Peyer's patch (tissue), 4 donors: ENCODE measurements around the gene ELL. TPM values are rescaled to one million over a fixed set of nuclear protein-coding genes. Genes with fewer than 3 reads are reported as not detected.
A peak's percentile ranks its signal among the peaks of the same experiment; 100 is the strongest.

ENCODE experiments used
- DNase-seq, 3 donors: peaks; one replicate each; pipeline ENCODE4 v3.0.0-alpha.2; 2017 to 2019
- H3K27ac ChIP-seq, 4 donors: fragments of 200-600 bp; sonication (generic); one replicate each; pipeline ENCODE4 v1.5.1; 2016 to 2019
- H3K27me3 ChIP-seq, 2 donors: fragments of 200-600 bp; sonication (generic); one replicate each; pipeline ENCODE4 v1.5.1; 2019
- H3K36me3 ChIP-seq, 3 donors: fragments of 200-600 bp; sonication (generic); one replicate each; pipeline ENCODE4 v1.5.1; 2016 to 2019
- H3K4me1 ChIP-seq, 4 donors: fragments of 200-600 bp; sonication (generic); one replicate each; pipeline ENCODE4 v1.5.1; 2016 to 2019
- H3K4me3 ChIP-seq, 4 donors: fragments of 200-600 bp; sonication (generic); 1 replicate in 3 of 4; 2 replicates in 1 of 4; pipeline ENCODE4 v1.5.1; 2016 to 2019; ENCODE audit warnings: mild to moderate bottlenecking in 1 of 4
- H3K9me3 ChIP-seq, 4 donors: fragments of 200-600 bp; sonication (generic); one replicate each; pipeline ENCODE4 v1.5.1; 2016 to 2019; ENCODE audit warnings: mild to moderate bottlenecking in 1 of 4
- POLR2A ChIP-seq, 2 donors: fragments of 450-650 bp; IDR thresholded peaks; one replicate each; pipeline ENCODE4 v1.5.1; 2017; ENCODE audit warnings: antibody characterized with exemption in 2 of 2, mild to moderate bottlenecking in 2 of 2, moderate library complexity in 2 of 2
- total RNA-seq, 4 donors: library from RNA; depleted of rRNA; stranded (reverse); fragments of >200 nt; gene quantifications; one replicate each; pipeline ENCODE4 v1.1.0, GENCODE V29; 2016
- TF ChIP-seq, protein P1 (sequence below), 6 experiments: fragments of 450-650 bp in 4 of 6; fragments of 200-600 bp in 2 of 6; sonication (generic) in 1 of 6; IDR thresholded peaks; one replicate each; pipeline ENCODE4 v1.5.1; 2017 to 2019; ENCODE audit warnings: antibody characterized with exemption in 6 of 6, mild to moderate bottlenecking in 3 of 6, moderate library complexity in 1 of 6

Gene ELL
- total RNA-seq, 4 donors from 2014 or later: 18.9 to 49.5 (median 34.2) TPM

DNA sequence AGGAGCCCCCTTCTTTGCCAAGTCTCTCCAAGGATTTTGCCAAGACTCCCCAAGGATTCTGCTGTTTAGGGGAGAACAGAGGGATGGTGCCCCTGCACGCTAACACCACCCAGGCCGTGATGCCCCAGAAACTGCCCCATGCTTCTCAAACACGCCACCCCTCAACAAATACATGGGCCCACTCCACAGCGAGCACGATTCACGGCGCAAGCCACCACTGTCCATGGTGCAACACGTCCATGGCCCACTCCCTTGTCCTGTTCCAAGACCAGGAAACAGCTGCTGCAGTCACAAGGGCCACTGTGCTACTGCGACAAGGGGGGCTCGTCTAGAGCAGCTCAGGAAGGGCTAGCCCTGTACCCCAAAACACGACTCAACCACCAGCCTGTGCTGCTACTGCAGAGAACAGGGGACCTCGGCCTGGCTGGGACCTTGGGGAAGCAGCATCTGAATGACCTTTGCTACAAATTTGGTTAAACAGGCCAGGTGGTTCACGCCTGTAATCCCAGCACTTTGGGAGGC lies 47.4 kb downstream of the ELL start:
- Histone ChIP-seq H3K27me3 (no peaks in the 10 kb centered on the region), H3K36me3 (peaks cover 0 to 21% (median 0%) of the 10 kb centered on the region in 3 donors), H3K4me3 (no peak overlapping the region), H3K9me3 (no peaks in the 10 kb centered on the region), H3K4me1 (peaks cover 2 to 78% (median 23%) of the 10 kb centered on the region in 4 donors), H3K27ac (peak overlapping the region; percentile 15 to 79 (median 56))
- TF ChIP-seq POLR2A (IDR thresholded peaks at IDR 0.05): no peak
- TF ChIP-seq, protein P1, sequence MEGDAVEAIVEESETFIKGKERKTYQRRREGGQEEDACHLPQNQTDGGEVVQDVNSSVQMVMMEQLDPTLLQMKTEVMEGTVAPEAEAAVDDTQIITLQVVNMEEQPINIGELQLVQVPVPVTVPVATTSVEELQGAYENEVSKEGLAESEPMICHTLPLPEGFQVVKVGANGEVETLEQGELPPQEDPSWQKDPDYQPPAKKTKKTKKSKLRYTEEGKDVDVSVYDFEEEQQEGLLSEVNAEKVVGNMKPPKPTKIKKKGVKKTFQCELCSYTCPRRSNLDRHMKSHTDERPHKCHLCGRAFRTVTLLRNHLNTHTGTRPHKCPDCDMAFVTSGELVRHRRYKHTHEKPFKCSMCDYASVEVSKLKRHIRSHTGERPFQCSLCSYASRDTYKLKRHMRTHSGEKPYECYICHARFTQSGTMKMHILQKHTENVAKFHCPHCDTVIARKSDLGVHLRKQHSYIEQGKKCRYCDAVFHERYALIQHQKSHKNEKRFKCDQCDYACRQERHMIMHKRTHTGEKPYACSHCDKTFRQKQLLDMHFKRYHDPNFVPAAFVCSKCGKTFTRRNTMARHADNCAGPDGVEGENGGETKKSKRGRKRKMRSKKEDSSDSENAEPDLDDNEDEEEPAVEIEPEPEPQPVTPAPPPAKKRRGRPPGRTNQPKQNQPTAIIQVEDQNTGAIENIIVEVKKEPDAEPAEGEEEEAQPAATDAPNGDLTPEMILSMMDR (IDR thresholded peaks at IDR 0.05): no peak
- no peak for DNase-seq

DNA sequence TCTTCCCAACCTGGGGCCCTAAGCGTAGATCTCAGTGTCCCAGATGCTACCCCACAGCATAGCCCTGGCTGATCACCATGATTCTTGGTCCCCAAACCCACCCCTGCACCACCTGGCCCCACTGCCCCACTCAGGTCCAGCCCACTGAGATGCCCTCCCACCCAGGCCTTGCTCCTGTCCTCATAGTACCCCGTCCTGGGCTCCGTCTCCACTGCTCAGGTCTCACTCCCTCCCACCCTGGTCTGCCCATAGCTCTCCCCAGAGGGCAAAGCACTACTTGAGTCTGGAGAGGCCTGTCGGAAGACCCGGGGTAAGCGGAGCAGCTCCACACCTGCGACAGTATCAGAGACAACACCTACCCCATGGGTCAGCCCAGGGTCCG lies 48.2 kb downstream of the ELL start:
- Histone ChIP-seq H3K4me1 (peaks cover 2 to 75% (median 15%) of the 10 kb centered on the region in 4 donors), H3K4me3 (no peak overlapping the region), H3K27me3 (no peaks in the 10 kb centered on the region), H3K27ac (peak overlapping the region; percentile 47 to 79 (median 56)), H3K36me3 (peaks cover 0 to 21% (median 0%) of the 10 kb centered on the region in 3 donors), H3K9me3 (no peaks in the 10 kb centered on the region)
- no peak for DNase-seq
- TF ChIP-seq, protein P1 (IDR thresholded peaks at IDR 0.05): no peak
- TF ChIP-seq POLR2A (IDR thresholded peaks at IDR 0.05): no peak

DNA sequence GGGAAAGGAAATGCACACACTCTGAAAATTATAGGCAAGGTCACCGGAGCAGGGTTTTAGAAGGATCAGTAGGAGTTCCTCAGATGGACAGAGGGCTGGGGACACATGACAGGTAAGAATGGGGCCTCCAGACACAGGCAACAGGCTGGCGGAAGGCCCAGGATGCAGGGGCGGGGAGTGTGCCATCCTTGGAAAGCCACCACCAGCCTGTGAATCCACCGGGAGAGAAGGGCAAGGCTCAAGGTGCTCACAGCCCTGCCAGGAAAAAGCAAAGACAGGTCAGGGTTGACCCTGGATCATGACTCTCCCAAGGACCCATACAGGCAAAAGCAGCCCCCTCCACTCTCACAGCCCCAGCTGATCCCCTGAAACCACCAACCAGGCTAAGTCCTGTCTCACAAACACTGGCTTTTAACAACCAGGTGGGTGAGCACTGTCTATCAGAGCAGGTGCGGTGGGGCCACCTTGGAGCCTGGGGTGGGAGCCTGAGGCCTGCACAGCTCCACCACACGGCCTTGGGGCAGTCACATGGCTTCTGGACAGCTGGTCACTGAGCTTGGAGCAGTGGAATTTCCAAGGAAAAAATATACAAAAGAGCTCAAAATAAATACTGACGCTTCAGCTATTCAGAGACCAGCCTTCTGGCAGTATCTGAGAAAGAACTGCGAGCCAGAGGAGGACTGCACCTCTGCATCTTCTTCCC lies 48.7 kb downstream of the ELL start:
- Histone ChIP-seq H3K9me3 (no peaks in the 10 kb centered on the region), H3K27me3 (no peaks in the 10 kb centered on the region), H3K4me1 (peaks cover 2 to 69% (median 13%) of the 10 kb centered on the region in 4 donors), H3K27ac (peak overlapping the region; percentile 24 to 79 (median 56)), H3K4me3 (no peak overlapping the region), H3K36me3 (peaks cover 0 to 21% (median 0%) of the 10 kb centered on the region in 3 donors)
- DNase-seq: no peak
- TF ChIP-seq, protein P1 (IDR thresholded peaks at IDR 0.05): no peak
- TF ChIP-seq POLR2A (IDR thresholded peaks at IDR 0.05): no peak

DNA sequence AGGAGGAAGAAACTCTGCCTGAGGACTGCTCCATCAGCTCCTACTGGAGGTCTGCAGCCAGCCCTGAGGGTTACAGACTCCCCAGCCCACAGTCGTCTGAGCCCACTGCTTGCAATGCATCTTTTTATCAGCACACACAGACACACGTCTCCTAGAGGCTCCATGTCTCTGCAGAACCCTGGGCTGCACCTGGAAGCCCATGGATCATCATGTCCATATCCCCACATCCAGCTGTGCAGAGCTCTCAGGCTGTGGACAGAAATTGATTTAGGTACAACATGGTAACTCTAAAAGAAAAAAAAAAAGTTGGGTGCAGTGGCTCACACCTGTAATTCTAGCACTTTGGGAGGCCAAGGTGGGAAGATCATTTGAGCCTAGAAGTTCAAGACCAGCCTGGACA lies 51.1 kb downstream of the ELL start:
- peaks cover 0 to 23% (median 0%) of the 10 kb centered on the region in 3 donors for H3K36me3 ChIP-seq
- no peak for DNase-seq
- TF ChIP-seq, protein P1 (IDR thresholded peaks at IDR 0.05): no peak
- TF ChIP-seq POLR2A (IDR thresholded peaks at IDR 0.05): no peak
- no peaks in the 10 kb centered on the region for H3K27me3 ChIP-seq
- H3K4me1 ChIP-seq: peaks cover 2 to 65% (median 13%) of the 10 kb centered on the region in 4 donors
- no peaks in the 10 kb centered on the region for H3K9me3 ChIP-seq
- peak overlapping the region in 1 of 4 donors; percentile 17 for H3K27ac ChIP-seq
- H3K4me3 ChIP-seq: no peak overlapping the region

DNA sequence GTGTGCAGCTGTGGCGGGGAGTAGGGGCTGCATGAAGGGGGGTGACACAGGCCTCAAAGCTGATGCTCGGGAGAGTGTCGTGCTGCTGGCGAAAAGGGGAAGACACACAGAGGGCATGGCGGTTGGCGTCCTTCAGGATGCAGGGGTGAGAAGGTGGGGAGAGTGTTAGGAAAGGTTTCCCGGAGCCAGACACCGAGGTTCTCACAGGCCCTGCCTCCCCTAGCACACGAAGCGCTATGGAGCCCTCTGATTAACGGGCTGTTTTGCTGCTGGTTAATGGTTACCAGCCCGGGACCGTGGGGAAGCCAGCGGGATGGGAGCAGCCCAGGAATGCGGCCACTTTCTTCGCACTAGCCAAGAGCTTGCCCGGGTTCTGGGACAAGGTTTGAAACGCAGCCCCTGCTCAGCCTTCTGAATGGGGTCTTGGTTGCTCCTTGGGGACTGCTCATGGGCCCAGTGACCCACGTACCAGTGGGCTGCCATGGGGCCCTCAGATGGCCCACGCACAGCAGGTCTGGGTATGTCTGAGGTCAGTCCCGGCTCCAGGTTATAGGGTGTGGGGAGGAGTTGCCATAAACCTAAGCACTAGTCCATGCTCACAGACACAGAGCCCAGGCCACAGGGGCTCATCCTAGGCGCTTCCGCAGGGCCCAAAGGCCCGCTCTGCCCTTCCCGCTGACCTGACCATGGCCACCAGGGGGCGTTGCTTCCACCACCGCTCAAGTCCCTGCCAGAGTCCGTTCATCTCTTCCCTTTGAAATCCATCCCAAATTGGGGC lies 52.6 kb downstream of the ELL start:
- Histone ChIP-seq H3K9me3 (no peaks in the 10 kb centered on the region), H3K4me3 (no peak overlapping the region), H3K27me3 (no peaks in the 10 kb centered on the region), H3K36me3 (peaks cover 0 to 37% (median 0%) of the 10 kb centered on the region in 3 donors), H3K27ac (peak overlapping the region in 1 of 4 donors; percentile 23), H3K4me1 (peaks cover 2 to 62% (median 11%) of the 10 kb centered on the region in 4 donors)
- DNase-seq: peak; percentile 50 to 85 (median 83)
- TF ChIP-seq POLR2A (IDR thresholded peaks at IDR 0.05): no peak
- TF ChIP-seq, protein P1 (IDR thresholded peaks at IDR 0.05): peak; percentile 47 to 80 (median 75)
